AG04449 (cell line): Measurements from ENCODE around the gene SUSD5.

Experiments used
- CTCF ChIA-PET: fragments of 350-600 bp; formaldehyde crosslinking; extraction: SDS; loops from one replicate; lab custom pipeline; 2021; ENCODE audit warnings: antibody characterized with exemption; lab: Yijun Ruan, JAX
- POLR2A ChIA-PET: fragments of 400-600, 350-600 bp; formaldehyde crosslinking; extraction: SDS; loops from one replicate; lab custom pipeline; 2020; ENCODE audit warnings: antibody characterized with exemption, inconsistent platforms; lab: Yijun Ruan, JAX
- DNase-seq: peaks from one replicate; pipeline ENCODE4 v3.0.0-alpha.2; 2010; ENCODE audit warnings: low read depth, low spot score
- H3K4me3 ChIP-seq: 2 replicates; pipeline ENCODE4 v1.5.1; 2011; ENCODE audit warnings: low read depth, mild to moderate bottlenecking, control low read depth, low read length
- TF ChIP-seq, protein P1 (sequence below): IDR thresholded peaks from one replicate; pipeline ENCODE4 v1.5.1; 2011; ENCODE audit warnings: mild to moderate bottlenecking, moderate library complexity, low read length, control low read depth, inconsistent platforms; ENCODE audit not compliant: insufficient read depth; ENCODE audit errors: missing control alignments

SUSD5 gene

DNA sequence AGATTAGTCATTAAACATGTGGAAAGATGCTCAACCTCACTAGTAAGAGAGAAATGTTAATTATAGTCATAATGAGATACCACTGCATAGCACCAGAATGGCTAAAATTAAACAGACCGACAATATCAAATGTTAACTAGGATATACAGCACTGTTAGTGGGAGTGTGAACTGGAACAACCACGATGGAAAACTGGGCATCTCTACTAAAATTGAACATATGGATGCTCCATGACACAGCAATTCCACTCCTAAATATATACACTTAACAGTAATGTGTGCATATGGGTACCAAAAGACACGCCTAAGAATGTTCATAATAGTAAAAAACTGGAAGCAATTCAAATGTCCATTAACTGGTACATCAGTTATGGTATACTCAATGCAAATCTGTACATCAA, 63.3 kb downstream of the SUSD5 start:
- CTCF ChIA-PET = interaction anchor here (2.2 kb wide), 1 partner anchor 22 kb away, joined by 7 read pairs; no protein-coding TSS in a partner anchor

DNA sequence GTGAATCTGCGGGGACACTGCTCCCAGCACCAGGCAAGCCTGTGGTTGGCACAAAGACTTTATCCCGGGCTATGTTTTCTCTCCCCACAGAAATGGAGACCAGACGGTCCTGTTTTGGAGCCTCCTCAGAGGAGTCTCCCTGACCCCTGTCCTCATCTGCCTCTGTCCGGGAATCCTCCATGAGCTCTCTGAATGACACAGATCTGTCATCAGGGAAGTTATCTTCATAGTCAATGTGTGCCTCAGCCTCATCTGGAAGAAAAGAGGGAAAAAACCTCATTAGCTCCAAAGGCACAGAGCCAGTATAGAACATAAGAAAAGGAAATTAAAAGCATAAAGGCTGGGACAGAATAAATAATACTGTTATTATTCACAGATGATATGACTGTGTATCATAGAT, 64.8 kb downstream of the SUSD5 start:
- no peak overlapping the region for H3K4me3 ChIP-seq
- TF ChIP-seq, protein P1, sequence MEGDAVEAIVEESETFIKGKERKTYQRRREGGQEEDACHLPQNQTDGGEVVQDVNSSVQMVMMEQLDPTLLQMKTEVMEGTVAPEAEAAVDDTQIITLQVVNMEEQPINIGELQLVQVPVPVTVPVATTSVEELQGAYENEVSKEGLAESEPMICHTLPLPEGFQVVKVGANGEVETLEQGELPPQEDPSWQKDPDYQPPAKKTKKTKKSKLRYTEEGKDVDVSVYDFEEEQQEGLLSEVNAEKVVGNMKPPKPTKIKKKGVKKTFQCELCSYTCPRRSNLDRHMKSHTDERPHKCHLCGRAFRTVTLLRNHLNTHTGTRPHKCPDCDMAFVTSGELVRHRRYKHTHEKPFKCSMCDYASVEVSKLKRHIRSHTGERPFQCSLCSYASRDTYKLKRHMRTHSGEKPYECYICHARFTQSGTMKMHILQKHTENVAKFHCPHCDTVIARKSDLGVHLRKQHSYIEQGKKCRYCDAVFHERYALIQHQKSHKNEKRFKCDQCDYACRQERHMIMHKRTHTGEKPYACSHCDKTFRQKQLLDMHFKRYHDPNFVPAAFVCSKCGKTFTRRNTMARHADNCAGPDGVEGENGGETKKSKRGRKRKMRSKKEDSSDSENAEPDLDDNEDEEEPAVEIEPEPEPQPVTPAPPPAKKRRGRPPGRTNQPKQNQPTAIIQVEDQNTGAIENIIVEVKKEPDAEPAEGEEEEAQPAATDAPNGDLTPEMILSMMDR = no peak
- no peak for DNase-seq
- CTCF ChIA-PET = interaction anchor here (0.8 to 2.2 kb wide), 4 partner anchors 9 to 219 kb away, joined by 3 to 7 read pairs (median 4); no protein-coding TSS in a partner anchor
- POLR2A ChIA-PET = no interaction called here

More for the DNA sequence above, 63.3 kb downstream of the SUSD5 start:
- no peak for DNase-seq
- no peak overlapping the region for H3K4me3 ChIP-seq
- TF ChIP-seq, protein P1 = no peak
- POLR2A ChIA-PET = no interaction called here

DNA sequence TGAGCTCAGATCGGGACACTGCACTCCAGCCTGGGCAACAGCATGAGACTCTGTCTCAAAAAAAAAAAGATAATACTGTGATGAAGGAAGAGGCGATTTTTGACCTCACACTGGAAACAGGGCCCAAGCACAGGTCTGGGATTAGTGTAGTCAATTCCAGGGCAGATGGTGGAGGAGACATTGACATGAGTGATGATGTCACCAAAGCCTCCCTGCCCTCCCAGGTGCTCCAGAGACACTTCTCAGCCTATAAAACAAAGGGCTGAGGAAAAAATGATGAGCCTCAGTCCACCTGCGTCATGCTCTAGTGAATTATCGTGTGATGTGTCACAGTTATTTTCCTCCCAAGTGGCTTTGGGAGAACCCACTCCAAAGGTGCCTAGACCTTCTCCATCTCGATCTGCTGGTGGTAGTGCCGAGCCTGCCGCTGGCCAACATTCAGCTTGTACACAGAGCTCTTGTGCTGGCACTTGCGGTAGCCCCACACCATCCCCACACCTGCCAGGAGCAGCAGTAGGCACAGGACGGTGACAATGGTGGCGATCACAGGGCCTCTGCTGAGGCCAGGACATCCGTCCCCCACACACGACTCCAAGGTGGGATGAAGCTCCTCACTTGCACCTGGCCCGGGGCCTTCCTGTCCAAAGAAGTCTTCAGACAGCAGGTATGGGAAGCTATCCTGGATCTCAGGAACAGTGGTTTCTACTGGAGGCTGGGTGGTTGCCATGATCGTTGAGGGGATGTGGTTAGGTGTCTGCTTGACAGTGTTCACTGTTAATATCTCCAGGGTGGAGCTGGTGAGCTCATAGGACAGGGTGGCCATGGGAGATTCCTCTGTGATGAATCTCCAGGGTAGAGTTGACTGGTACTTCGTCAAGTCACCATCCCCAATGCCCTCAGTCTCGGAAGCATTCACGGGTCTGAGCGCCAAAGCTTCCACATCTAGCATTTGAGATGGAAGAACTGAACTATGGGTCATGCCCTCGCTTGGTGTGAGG, 65.9 kb downstream of the SUSD5 start:
- TF ChIP-seq, protein P1 = no peak
- POLR2A ChIA-PET = no interaction called here
- CTCF ChIA-PET = interaction anchor here (0.9 to 1.2 kb wide), 3 partner anchors 21 to 624 kb away, joined by 3 read pairs; no protein-coding TSS in a partner anchor
- no peak for DNase-seq
- no peak overlapping the region for H3K4me3 ChIP-seq

DNA sequence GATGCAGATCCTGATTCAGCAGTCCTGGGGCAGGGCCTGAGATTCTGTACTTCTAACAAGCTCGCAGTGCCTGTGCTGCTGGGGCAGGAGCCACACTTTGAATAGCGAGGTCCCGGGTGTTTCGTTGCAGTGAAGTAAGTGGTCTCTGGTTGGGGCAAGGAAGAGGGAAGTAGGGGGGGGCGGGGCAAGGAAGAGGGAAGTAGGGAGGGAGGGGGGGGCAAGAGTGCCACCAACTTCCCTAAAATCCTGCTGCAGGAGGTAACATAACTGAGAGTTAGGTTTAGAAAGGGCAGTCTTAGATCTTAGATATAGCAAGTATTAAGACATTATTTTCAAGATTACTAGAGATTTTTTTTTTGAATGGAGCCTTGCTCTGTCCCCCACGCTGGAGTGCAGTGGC, 69.3 kb downstream of the SUSD5 start:
- CTCF ChIA-PET = interaction anchor here (0.7 to 3.6 kb wide), 3 partner anchors 18 to 224 kb away, joined by 3 to 20 read pairs (median 10); no protein-coding TSS in a partner anchor
- TF ChIP-seq, protein P1 = no peak
- POLR2A ChIA-PET = interaction anchor here (0.6 kb wide), 1 partner anchor 14 kb away, joined by 4 read pairs; no protein-coding TSS in a partner anchor
- DNase-seq = no peak
- H3K4me3 ChIP-seq = no peak overlapping the region

DNA sequence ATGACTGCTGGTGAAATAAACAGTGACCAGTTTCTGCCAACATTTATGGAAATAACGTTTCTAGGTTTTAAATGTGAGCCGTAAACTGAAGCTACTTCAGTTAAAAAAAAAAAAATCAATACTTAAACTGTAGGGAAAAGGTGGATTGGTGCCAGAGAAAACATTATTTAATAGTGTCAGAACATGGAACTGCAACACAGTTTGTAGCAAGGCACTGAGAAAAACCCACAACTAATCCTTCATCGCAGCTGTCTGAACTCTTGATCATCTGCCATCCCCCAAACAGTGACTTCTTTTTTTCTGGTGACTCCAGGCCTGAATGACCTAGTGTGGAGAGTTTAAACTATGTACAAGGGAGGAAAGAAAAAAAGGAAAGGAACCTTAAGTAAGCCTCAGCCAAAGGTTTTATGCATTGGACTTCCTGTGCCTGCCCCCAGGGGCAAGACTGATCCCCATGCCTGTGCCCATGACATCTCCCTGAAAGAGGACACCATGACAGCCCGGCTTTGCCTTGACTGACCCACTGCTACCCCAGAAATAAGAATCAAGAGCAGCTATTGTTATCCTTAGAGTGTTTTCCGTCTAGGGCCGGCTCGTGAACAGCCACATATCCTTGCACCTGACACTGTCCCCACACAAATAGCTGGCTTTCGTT, 71.7 kb downstream of the SUSD5 start:
- TF ChIP-seq, protein P1 = no peak
- ChIA-PET POLR2A (no interaction called here), CTCF (interaction anchor here (0.7 to 3.6 kb wide), 6 partner anchors 16 to 229 kb away, joined by 3 to 20 read pairs (median 4); no protein-coding TSS in a partner anchor)
- no peak for DNase-seq
- no peak overlapping the region for H3K4me3 ChIP-seq
